DMS 273 (cell line): ENCODE data around the gene MYL3.
A peak's percentile ranks its signal among the peaks of the same experiment; 100 is the strongest.
"Not testable (repeated sequence)": the region's sequence is repeated elsewhere in the genome, so short reads cannot be mapped to it uniquely, and the experiment has no call there.

Experiments used
- DNase-seq: peaks from one replicate; lab custom pipeline; 2025; ENCODE audit not compliant: unreplicated experiment; lab: John Stamatoyannopoulos, UW

MYL3 gene

DNA sequence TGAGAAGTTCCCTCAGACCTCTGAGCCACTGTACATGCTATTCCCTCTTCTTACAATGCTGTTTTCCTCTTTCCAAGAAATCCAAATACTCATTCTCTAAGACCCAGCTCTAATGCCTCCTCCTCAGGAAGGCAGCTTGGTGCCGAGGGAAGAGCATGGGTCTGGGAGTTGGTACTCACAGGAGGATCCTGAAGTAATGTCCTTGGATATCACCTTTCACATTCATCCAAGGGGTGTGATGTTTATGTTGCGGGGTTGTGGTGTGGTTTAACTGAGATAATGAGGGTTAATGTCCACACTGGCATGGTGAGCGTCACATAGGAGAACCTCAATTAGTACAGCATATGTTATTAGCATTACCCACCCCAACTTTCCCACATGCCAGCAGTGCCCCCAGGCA is 31.9 kb downstream of the MYL3 start:
- DNase-seq = no peak

- no peak for DNase-seq
These were observed 32.4 kb downstream of the MYL3 start for GRCh38 chr3:46830801-46831200.

DNA sequence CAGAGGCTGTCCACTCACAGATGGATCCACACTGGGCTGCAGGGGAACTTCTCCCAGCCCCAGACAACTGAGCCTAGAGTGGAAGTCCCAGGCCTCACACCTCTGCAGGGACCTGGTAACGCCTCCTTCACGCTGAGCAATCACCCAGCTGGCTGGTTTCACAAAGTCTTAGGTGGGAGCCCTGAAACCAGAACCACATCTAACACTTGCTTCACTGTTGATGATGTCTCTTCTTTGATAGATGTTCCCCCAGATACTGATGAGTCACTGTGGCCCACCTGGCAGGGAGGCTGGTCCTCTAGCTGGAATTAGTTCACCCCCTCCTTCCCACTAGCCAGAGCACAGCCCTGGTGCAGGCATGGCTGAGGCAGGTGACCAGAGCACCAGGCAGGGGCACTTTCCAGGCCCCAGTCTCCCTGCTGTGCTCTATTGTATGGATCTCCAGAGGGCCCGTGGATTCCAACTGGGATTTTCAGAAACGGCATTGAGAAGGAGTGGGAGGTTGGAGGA is 33.5 kb downstream of the MYL3 start:
- DNase-seq = no peak

DNA sequence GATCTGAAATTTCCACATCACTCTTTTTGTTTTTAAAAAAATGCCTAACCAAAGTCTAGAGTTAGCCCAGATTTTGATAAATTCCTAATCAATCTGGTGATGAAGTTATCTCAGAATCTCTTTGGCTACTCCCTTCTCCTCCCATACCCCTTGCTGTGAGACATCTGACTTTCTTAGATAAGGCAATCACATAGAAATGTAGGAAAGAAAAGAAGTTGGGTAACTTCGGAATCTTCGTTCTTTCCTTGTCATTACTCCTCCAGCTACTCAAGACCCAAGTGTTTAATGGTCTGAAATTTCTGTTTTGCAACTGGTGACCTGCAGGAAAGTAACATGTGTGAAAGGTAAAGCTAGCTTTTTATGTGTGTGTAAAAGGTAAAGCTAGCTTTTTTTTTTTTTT is 37.8 kb downstream of the MYL3 start:
- DNase-seq = no peak

DNA sequence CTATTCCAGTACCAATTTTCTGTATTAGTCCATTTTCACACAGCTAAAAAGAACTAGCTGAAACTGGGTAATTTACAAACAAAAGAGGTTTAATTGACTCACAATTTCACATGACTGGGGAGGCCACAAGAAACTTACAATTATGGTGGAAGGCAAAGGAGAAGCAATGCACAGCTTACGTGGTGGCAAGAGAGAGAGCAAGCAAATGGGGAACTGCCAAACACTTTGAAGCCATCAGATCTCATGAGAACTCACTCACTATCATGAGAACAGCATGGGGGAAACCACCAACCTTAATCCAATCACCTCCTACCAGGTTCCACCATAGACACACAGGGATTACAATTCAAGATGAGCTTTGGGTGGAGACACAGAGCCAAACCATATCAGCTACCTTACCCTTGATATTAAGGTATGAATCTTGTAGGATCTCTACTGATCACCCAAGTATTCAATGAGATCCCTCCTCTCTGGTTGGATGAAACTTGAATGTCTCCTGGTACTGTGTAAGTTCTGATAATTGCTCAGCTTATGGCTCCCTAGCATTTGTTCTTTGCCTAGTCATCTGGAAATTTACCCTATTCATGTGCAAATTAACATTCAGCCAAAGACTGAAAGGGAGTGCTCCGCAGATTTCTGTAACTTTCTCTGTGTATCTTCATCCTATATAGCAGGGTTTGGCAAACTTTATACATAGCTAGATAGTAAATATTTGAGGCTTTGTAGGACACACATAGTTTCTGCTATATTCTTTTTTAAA is 38.9 kb downstream of the MYL3 start:
- DNase-seq = no peak

GRCh38 chr3:46823314-46823713 is 39.9 kb downstream of the MYL3 start:
- not testable (repeated sequence) for DNase-seq

DNA sequence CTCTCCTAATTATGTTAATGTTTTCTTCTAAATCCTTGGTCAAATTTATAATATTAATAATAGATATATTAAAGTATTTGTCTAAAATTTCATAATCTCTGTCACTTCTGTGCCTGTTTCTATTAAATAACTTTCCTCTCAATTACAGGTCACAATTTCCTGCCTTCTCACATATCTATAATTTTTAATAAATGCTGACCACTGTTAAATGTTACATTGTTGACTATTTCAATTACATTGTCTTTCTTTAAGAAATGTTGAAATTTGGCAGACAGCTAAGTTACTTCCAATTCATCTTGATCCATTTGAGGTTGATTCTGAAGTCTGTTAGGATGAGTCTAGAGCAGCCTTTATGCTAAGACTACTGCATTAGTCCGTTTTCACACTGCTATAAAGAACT is 41.7 kb downstream of the MYL3 start:
- DNase-seq = no peak

- DNase-seq = no peak
These were observed 42.4 kb downstream of the MYL3 start for GRCh38 chr3:46820852-46821251.

- peak; percentile 55 for DNase-seq
These were observed 50.9 kb downstream of the MYL3 start for GRCh38 chr3:46812237-46812791.

DNA sequence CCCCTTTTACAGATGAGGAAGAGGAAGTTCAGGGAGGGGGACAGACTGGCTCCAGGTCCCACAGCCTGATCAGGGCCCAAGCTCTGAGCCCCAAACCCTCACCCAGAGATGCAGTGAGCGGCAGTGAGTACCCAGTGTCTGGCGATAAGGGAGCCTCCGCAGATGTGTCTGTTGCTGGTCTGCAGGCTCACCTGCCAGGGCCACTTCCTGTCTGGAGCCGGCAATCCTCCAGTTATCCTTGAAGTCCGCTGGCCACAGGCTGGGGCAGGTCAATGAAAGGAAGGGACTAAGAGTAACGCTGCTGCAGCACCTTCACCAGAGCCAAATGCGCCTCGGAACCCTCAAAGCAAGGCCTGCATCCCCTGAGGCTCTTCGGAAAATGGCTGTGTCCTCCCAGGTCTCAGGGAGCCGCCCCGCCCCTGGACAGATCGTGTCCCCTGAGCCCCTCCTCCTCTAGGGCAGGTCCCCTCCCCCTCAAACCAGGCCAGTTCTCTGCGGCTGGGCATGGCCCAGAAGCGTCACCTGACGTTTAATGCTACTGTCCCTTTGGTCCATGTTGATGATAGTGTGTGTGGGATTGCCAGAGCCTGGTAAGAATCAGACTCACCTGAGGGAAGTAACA is 51.5 kb downstream of the MYL3 start:
- no peak for DNase-seq

DNA sequence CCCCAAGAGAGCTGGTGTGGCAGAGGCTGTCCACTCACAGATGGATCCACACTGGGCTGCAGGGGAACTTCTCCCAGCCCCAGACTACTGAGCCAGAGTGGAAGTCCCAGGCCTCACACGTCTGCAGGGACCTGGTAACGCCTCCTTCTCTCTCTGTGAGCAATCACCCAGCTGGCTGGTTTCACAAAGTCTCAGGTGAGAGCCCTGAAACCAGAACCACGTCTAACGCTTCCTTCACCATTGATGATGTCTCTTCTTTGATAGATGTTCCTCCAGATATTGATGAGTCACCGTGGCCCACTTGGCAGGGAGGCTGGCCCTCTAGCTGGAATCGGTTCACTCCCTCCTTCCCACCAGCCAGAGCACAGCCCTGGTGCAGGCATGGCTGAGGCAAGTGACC is 54.5 kb downstream of the MYL3 start:
- not testable (repeated sequence) for DNase-seq
